Activated T-cell treated with anti-CD3 and anti-CD28 coated beads, Interleukin-2, amount 50 U/mL, for 48 hours (primary cell): ENCODE measurements around the gene SF3A1.
A peak's percentile ranks its signal among the peaks of the same experiment; 100 is the strongest.
"Not testable (repeated sequence)": the region's sequence is repeated elsewhere in the genome, so short reads cannot be mapped to it uniquely, and the experiment has no call there.

Experiments
- DNase-seq, 2 experiments: peaks; one replicate each; pipeline ENCODE4 v3.0.0-alpha.2; 2020

The SF3A1 gene

GRCh38 chr22:30356449-30357235 lies at the start of gene SF3A1, which contains the start of gene CCDC157:
Gene SF3A1, minus strand, starts transcription at chr22:30356894. Its CDS starts 102 bp downstream, at chr22:30356792.
Gene CCDC157, plus strand, starts transcription at chr22:30357007. Its CDS starts 8,994 bp downstream, at chr22:30366001.
- peak; percentile 89 to 91 for DNase-seq

- DNase-seq: no peak
Observed at GRCh38 chr22:30406400-30406799, 49.7 kb upstream of the SF3A1 start.

- DNase-seq: no peak
Observed at GRCh38 chr22:30405731-30406130, 49.0 kb upstream of the SF3A1 start.

- DNase-seq: no peak
Observed at GRCh38 chr22:30404307-30404706, 47.6 kb upstream of the SF3A1 start.

- not testable (repeated sequence) for DNase-seq
Observed at GRCh38 chr22:30402766-30403104, 46.0 kb upstream of the SF3A1 start.

- no peak for DNase-seq
Observed at GRCh38 chr22:30402028-30402765, 45.5 kb upstream of the SF3A1 start.

GRCh38 chr22:30401024-30401423 lies 44.3 kb upstream of the SF3A1 start:
- DNase-seq: not testable (repeated sequence)

- DNase-seq: no peak
Observed at GRCh38 chr22:30400159-30400558, 43.5 kb upstream of the SF3A1 start.

GRCh38 chr22:30399718-30400117 lies 43.0 kb upstream of the SF3A1 start:
- DNase-seq: no peak

GRCh38 chr22:30398685-30399680 lies 42.3 kb upstream of the SF3A1 start:
- DNase-seq: no peak

- peak in 1 of 2 experiments; percentile 41 for DNase-seq
Observed at GRCh38 chr22:30397656-30398635, 41.3 kb upstream of the SF3A1 start.

- peak; percentile 79 to 83 for DNase-seq
Observed at GRCh38 chr22:30396871-30397655, 40.4 kb upstream of the SF3A1 start, which contains the start of gene SEC14L2. Gene SEC14L2, plus strand, starts transcription at chr22:30397018. Its CDS starts 99 bp downstream, at chr22:30397117.

GRCh38 chr22:30393885-30394284 lies 37.2 kb upstream of the SF3A1 start:
- DNase-seq: no peak

GRCh38 chr22:30393322-30393680 lies 36.6 kb upstream of the SF3A1 start:
- DNase-seq: no peak

GRCh38 chr22:30392661-30393321 lies 36.1 kb upstream of the SF3A1 start:
- no peak for DNase-seq

- DNase-seq: peak; percentile 86
Observed at GRCh38 chr22:30390974-30391691, 34.4 kb upstream of the SF3A1 start.

GRCh38 chr22:30386960-30387827 lies 30.5 kb upstream of the SF3A1 start, which contains the start of gene RNF215:
Gene RNF215, minus strand, starts transcription at chr22:30387411. Its CDS starts 98 bp downstream, at chr22:30387313.
- peak; percentile 85 to 90 for DNase-seq

- DNase-seq: no peak
Observed at GRCh38 chr22:30386608-30386959, 29.9 kb upstream of the SF3A1 start.
